Activated naive CD8-positive, alpha-beta T cell (primary cell): ENCODE data around the gene FN3KRP.

Experiments used
- H3K27ac Mint-ChIP-seq: one replicate; pipeline ENCODE4 v1.8.0; 2021; ENCODE audit warnings: mixed read lengths
- H3K27me3 Mint-ChIP-seq: one replicate; pipeline ENCODE4 v1.8.0; 2021; ENCODE audit warnings: mixed read lengths
- H3K36me3 Mint-ChIP-seq: one replicate; pipeline ENCODE4 v1.8.0; 2021; ENCODE audit warnings: mixed read lengths
- H3K4me1 Mint-ChIP-seq: one replicate; pipeline ENCODE4 v1.8.0; 2021; ENCODE audit warnings: low read depth, mixed read lengths
- H3K4me3 Mint-ChIP-seq: one replicate; pipeline ENCODE4 v1.8.0; 2021; ENCODE audit warnings: mild to moderate bottlenecking, mixed read lengths
- H3K9me3 Mint-ChIP-seq: one replicate; pipeline ENCODE4 v1.8.0; 2021; ENCODE audit warnings: low read depth, mixed read lengths

FN3KRP gene

GRCh38 chr17:82683534-82683933 is 33.0 kb upstream of the FN3KRP start:
- Mint-ChIP-seq H3K27ac (no peak overlapping the region), H3K36me3 (peaks cover 9% of the 10 kb centered on the region), H3K9me3 (peaks cover 8% of the 10 kb centered on the region), H3K4me1 (no peaks in the 10 kb centered on the region), H3K4me3 (no peak overlapping the region), H3K27me3 (no peaks in the 10 kb centered on the region)

DNA sequence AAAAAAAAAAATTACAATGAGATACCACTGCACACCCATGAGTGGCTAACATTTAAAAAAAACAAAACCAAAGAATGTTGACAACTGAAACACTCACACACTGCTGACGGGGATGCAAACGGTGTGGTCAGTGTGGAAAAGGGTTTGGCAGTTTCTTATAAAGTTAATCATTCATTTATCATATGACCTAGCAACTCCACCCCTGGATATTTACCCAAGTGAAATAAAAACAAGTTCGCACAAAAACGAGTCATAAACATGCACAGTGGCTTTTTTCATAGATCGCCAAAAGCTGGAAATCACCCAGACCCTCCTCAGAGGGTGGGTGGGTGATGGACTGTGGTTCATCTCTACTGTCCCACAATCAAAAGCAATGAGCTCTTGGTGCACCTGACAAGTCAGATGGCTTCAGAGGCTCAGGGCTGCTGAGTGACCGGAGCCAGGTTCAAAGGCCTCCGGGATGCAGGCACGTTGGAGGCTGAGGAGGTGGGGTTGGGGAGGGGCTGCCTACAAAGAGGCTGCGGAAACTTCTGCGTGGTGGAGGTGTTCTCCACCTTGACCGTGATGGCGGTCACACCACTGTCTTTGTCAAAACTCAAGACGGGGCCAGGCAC is 32.2 kb upstream of the FN3KRP start:
- H3K27me3 Mint-ChIP-seq = no peaks in the 10 kb centered on the region
- H3K4me3 Mint-ChIP-seq = no peak overlapping the region
- peaks cover 8% of the 10 kb centered on the region for H3K9me3 Mint-ChIP-seq
- no peak overlapping the region for H3K27ac Mint-ChIP-seq
- H3K4me1 Mint-ChIP-seq = no peaks in the 10 kb centered on the region
- peaks cover 9% of the 10 kb centered on the region for H3K36me3 Mint-ChIP-seq

- Mint-ChIP-seq H3K4me1 (no peaks in the 10 kb centered on the region), H3K27me3 (no peaks in the 10 kb centered on the region), H3K9me3 (peaks cover 8% of the 10 kb centered on the region), H3K36me3 (peaks cover 12% of the 10 kb centered on the region), H3K4me3 (no peak overlapping the region), H3K27ac (no peak overlapping the region)
Observed at GRCh38 chr17:82685291-82685690, 31.2 kb upstream of the FN3KRP start.

DNA sequence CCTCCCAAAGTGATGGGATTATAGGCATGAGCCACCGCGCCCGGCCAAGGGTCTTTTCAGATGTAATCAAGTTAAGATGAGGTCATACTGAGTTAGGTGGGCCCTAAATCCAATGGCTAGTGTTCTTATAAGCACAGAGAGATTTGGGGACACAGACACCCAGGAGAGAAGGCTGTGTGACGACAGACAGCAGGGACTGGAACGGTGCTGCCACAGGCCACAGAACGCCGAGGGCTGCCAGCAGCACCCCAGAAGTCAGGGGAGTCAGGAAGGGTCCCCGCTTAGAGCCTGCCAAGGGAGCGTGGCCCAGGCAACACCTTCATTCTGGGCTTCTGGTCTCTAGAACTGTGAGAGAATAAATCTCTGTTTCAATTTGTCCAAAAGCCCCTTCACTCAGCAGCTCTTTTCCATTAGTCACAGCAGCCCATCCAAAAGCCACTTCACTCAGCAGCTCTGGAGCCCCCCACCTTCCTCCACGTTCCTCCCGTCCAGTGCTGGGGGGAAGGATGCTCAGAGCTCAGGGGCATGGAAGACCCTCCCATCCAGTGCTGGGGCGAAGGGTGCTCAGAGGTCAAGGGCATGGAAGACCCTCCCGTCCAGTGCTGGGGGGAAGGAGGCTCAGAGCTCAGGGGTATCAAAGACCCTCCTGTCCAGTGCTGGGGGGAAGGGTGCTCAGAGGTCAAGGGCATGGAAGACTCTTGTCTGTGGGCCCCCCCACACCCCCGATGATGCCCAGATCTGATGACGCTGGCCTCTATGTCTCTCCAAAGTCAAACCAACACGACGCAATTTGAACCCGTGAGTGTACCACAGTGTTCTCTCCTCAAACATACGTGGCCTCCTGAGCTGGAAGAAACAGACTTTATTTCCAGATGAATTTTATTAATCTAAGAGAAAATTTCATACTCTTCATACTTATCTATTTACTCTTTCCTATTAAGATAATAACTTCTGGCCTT is 29.9 kb upstream of the FN3KRP start:
- H3K36me3 Mint-ChIP-seq = peaks cover 10% of the 10 kb centered on the region
- peaks cover 3% of the 10 kb centered on the region for H3K4me1 Mint-ChIP-seq
- H3K9me3 Mint-ChIP-seq = peaks cover 8% of the 10 kb centered on the region
- no peak overlapping the region for H3K27ac Mint-ChIP-seq
- H3K27me3 Mint-ChIP-seq = no peaks in the 10 kb centered on the region
- H3K4me3 Mint-ChIP-seq = no peak overlapping the region

GRCh38 chr17:82687375-82687861 is 29.1 kb upstream of the FN3KRP start:
- Mint-ChIP-seq H3K27ac (no peak overlapping the region), H3K9me3 (peaks cover under 1% of the 10 kb centered on the region), H3K27me3 (no peaks in the 10 kb centered on the region), H3K36me3 (peaks cover 3% of the 10 kb centered on the region), H3K4me1 (peaks cover 3% of the 10 kb centered on the region), H3K4me3 (no peak overlapping the region)

DNA sequence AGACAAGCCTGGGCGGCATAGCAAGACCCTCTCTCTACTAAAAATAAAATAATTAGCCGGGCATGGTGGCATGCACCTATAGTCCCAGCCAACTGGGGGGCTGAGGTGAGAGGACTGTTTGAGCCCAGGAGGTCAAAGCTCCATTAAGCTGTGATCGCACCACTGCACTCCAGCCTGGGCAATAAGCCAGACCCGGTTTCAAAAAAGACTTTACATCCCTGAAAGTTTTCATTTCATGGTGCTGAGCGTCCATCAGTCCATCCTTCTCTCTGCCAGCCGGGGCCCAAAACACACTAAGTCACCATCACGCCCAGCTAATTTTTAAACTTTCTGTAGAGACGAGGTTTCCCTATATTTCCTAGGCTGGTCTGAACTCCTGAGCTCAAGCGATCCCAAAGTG is 28.6 kb upstream of the FN3KRP start:
- Mint-ChIP-seq H3K4me3 (no peak overlapping the region), H3K4me1 (peaks cover 3% of the 10 kb centered on the region), H3K9me3 (no peaks in the 10 kb centered on the region), H3K27ac (no peak overlapping the region), H3K36me3 (peaks cover 3% of the 10 kb centered on the region), H3K27me3 (no peaks in the 10 kb centered on the region)

DNA sequence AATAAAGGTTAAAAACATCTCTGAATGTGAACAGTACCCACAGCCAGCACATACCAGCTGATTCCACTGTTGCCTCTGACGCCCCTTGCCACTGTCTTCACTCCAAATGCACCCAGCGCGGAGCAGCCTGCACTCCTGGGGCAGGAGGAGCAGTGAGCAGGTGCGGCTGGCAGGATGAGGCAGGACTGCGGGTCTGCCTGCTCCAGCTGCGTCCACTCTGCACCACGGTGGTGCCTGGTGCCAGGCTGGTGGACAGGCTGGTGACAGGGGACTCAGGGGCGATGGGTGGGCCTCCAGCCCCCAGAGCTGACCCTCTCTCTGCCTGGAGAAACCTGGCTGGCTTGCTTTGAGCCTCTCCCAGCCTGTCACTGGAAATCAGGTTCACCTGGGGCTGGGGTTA is 27.4 kb upstream of the FN3KRP start:
- peaks cover 5% of the 10 kb centered on the region for H3K36me3 Mint-ChIP-seq
- H3K27me3 Mint-ChIP-seq = no peaks in the 10 kb centered on the region
- H3K27ac Mint-ChIP-seq = no peak overlapping the region
- peaks cover 3% of the 10 kb centered on the region for H3K4me1 Mint-ChIP-seq
- no peak overlapping the region for H3K4me3 Mint-ChIP-seq
- H3K9me3 Mint-ChIP-seq = no peaks in the 10 kb centered on the region

GRCh38 chr17:82690786-82691489 is 25.6 kb upstream of the FN3KRP start:
- Mint-ChIP-seq H3K9me3 (peaks cover 5% of the 10 kb centered on the region), H3K4me1 (peaks cover 3% of the 10 kb centered on the region), H3K27me3 (no peaks in the 10 kb centered on the region), H3K4me3 (no peak overlapping the region), H3K27ac (no peak overlapping the region), H3K36me3 (peaks cover 12% of the 10 kb centered on the region)

GRCh38 chr17:82691714-82692113 is 24.8 kb upstream of the FN3KRP start:
- Mint-ChIP-seq H3K9me3 (peaks cover 5% of the 10 kb centered on the region), H3K4me3 (peak overlapping the region; percentile 20), H3K4me1 (peaks cover 3% of the 10 kb centered on the region), H3K36me3 (peaks cover 12% of the 10 kb centered on the region), H3K27ac (no peak overlapping the region), H3K27me3 (no peaks in the 10 kb centered on the region)

GRCh38 chr17:82692268-82692667 is 24.2 kb upstream of the FN3KRP start:
- Mint-ChIP-seq H3K4me1 (peaks cover 5% of the 10 kb centered on the region), H3K27ac (no peak overlapping the region), H3K4me3 (no peak overlapping the region), H3K9me3 (peaks cover 5% of the 10 kb centered on the region), H3K27me3 (no peaks in the 10 kb centered on the region), H3K36me3 (peaks cover 12% of the 10 kb centered on the region)

DNA sequence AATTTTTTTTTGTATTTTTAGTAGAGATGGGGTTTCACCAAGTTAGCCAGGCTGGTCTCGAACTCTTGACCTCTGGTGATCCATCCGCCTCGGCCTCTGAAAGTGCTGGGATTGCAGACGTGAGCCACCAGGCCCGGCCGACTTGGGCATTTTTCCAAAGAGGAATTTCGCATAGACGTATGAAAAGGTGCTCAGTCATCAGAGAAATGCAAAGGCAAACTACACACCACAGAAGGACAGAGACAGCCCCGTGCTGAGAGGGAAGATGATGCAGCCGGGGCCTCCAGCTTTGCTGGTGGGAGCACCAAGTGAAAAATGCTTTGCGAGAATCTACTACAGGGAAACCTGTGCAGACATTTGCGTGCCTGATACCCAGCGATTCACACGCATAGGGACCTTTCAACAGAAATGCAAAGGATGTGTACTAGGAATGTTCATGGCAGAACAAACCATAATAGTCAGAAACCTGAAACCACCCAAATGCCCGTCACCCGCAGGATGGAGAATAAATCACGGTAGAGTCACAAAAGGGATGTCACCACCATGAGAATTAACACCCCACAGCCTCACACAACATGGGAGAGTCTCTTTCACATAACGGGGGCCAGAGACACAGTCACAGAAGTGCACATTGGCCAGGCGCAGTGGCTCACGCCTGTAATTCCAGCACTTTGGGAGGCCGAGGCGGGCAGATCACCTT is 23.2 kb upstream of the FN3KRP start:
- Mint-ChIP-seq H3K36me3 (peaks cover 12% of the 10 kb centered on the region), H3K27me3 (no peaks in the 10 kb centered on the region), H3K9me3 (peaks cover 5% of the 10 kb centered on the region), H3K4me3 (no peak overlapping the region), H3K4me1 (peaks cover 5% of the 10 kb centered on the region), H3K27ac (no peak overlapping the region)

GRCh38 chr17:82694647-82695046 is 21.9 kb upstream of the FN3KRP start:
- Mint-ChIP-seq H3K4me3 (peak overlapping the region; percentile 4), H3K9me3 (peaks cover 5% of the 10 kb centered on the region), H3K27ac (no peak overlapping the region), H3K4me1 (peaks cover 11% of the 10 kb centered on the region), H3K27me3 (no peaks in the 10 kb centered on the region), H3K36me3 (peaks cover 12% of the 10 kb centered on the region)

GRCh38 chr17:82696259-82696658 is 20.2 kb upstream of the FN3KRP start:
- peaks cover 5% of the 10 kb centered on the region for H3K9me3 Mint-ChIP-seq
- no peak overlapping the region for H3K27ac Mint-ChIP-seq
- H3K4me3 Mint-ChIP-seq = no peak overlapping the region
- H3K4me1 Mint-ChIP-seq = peaks cover 11% of the 10 kb centered on the region
- H3K27me3 Mint-ChIP-seq = no peaks in the 10 kb centered on the region
- H3K36me3 Mint-ChIP-seq = peaks cover 9% of the 10 kb centered on the region

GRCh38 chr17:82696916-82697807 is 19.3 kb upstream of the FN3KRP start:
- Mint-ChIP-seq H3K36me3 (peaks cover 9% of the 10 kb centered on the region), H3K27me3 (no peaks in the 10 kb centered on the region), H3K27ac (no peak overlapping the region), H3K4me3 (peak overlapping the region; percentile 44), H3K9me3 (peaks cover 5% of the 10 kb centered on the region), H3K4me1 (peaks cover 9% of the 10 kb centered on the region)
